Osteoblast (primary cell): ENCODE results near the gene ZNF503. TPM values are rescaled to one million over a fixed set of nuclear protein-coding genes. Genes with fewer than 3 reads are reported as not detected.

Source experiments
- DNase-seq: peaks from one replicate; pipeline ENCODE4 v3.0.0; 2011; ENCODE audit warnings: low spot score, mixed read lengths; ENCODE audit not compliant: insufficient read length; ENCODE audit errors: missing footprints
- H2AFZ ChIP-seq: 2 replicates; pipeline ENCODE4 v1.6.0; 2011; ENCODE audit warnings: mild to moderate bottlenecking, low read length
- H3K27ac ChIP-seq: 2 replicates; pipeline ENCODE4 v1.5.1; 2011; ENCODE audit warnings: mild to moderate bottlenecking, low read depth, low read length, moderate library complexity
- H3K27me3 ChIP-seq: 2 replicates; pipeline ENCODE4 v1.6.0; 2012; ENCODE audit warnings: mild to moderate bottlenecking, control low read depth, inconsistent platforms, low read length, moderate library complexity; ENCODE audit not compliant: insufficient read depth
- H3K36me3 ChIP-seq: 2 replicates; pipeline ENCODE4 v1.5.1; 2011; ENCODE audit warnings: mild to moderate bottlenecking, low read length, control low read depth, moderate library complexity; ENCODE audit not compliant: insufficient read depth
- H3K4me1 ChIP-seq: 2 replicates; pipeline ENCODE4 v1.5.1; 2011; ENCODE audit warnings: mild to moderate bottlenecking, low read length, control low read depth, moderate library complexity; ENCODE audit not compliant: insufficient read depth
- H3K4me2 ChIP-seq: 2 replicates; pipeline ENCODE4 v1.6.0; 2011; ENCODE audit warnings: mild to moderate bottlenecking, low read length; ENCODE audit not compliant: insufficient read depth
- H3K4me3 ChIP-seq: fragments of 200-600 bp; sonication (generic); 3 replicates; pipeline ENCODE4 v1.5.1; 2012; ENCODE audit warnings: mild to moderate bottlenecking, low read length, inconsistent platforms; ENCODE audit not compliant: insufficient read depth
- H3K79me2 ChIP-seq: 2 replicates; pipeline ENCODE4 v1.6.0; 2012; ENCODE audit warnings: mild to moderate bottlenecking, low read length, control low read depth, inconsistent platforms; ENCODE audit not compliant: insufficient read depth
- H3K9me3 ChIP-seq: 2 replicates; pipeline ENCODE4 v1.5.1; 2011; ENCODE audit warnings: low read depth, low read length, control low read depth
- H4K20me1 ChIP-seq: 2 replicates; pipeline ENCODE4 v1.6.0; 2012; ENCODE audit warnings: mild to moderate bottlenecking, low read length, control low read depth; ENCODE audit not compliant: insufficient read depth
- CTCF ChIP-seq: IDR thresholded peaks from 2 replicates; pipeline ENCODE4 v1.5.1; 2011; ENCODE audit warnings: mild to moderate bottlenecking, low read depth, low read length, moderate library complexity; ENCODE audit errors: extremely low read depth
- total RNA-seq: library from RNA; depleted of rRNA; stranded (reverse); fragments of >200 nt; gene quantifications from 2 replicates; pipeline ENCODE4 v1.2.3, GENCODE V29; 2012

The ZNF503 gene
- total RNA-seq, 1 donor, result 18.5 TPM

GRCh38 chr10:75352650-75353049 is 48.9 kb downstream of the ZNF503 start:
- no peaks in the 10 kb centered on the region for H3K36me3 ChIP-seq
- H3K9me3 ChIP-seq, result no peaks in the 10 kb centered on the region
- no peaks in the 10 kb centered on the region for H3K4me1 ChIP-seq
- DNase-seq, result peak; percentile 53
- H4K20me1 ChIP-seq, result no peaks in the 10 kb centered on the region
- H2AFZ ChIP-seq, result no peak overlapping the region
- no peak for TF ChIP-seq CTCF
- no peak overlapping the region for H3K4me3 ChIP-seq
- no peaks in the 10 kb centered on the region for H3K27me3 ChIP-seq
- H3K79me2 ChIP-seq, result no peaks in the 10 kb centered on the region
- no peak overlapping the region for H3K4me2 ChIP-seq
- H3K27ac ChIP-seq, result no peak overlapping the region

- Histone ChIP-seq H3K4me2 (no peak overlapping the region), H3K27ac (no peak overlapping the region)
Observed at GRCh38 chr10:75351637-75352036, 49.9 kb downstream of the ZNF503 start.

GRCh38 chr10:75350791-75351190 is 50.8 kb downstream of the ZNF503 start:
- H3K4me1 ChIP-seq, result no peaks in the 10 kb centered on the region
- H4K20me1 ChIP-seq, result no peaks in the 10 kb centered on the region
- no peaks in the 10 kb centered on the region for H3K36me3 ChIP-seq
- no peak overlapping the region for H3K27ac ChIP-seq
- H2AFZ ChIP-seq, result no peak overlapping the region
- peaks cover 6% of the 10 kb centered on the region for H3K27me3 ChIP-seq
- H3K4me3 ChIP-seq, result no peak overlapping the region
- no peak overlapping the region for H3K4me2 ChIP-seq
- no peaks in the 10 kb centered on the region for H3K9me3 ChIP-seq
- no peak for TF ChIP-seq CTCF
- DNase-seq, result peak; percentile 89
- H3K79me2 ChIP-seq, result no peaks in the 10 kb centered on the region

More at GRCh38 chr10:75351637-75352036, 49.9 kb downstream of the ZNF503 start:
- no peaks in the 10 kb centered on the region for H3K36me3 ChIP-seq
- H4K20me1 ChIP-seq, result no peaks in the 10 kb centered on the region
- H3K79me2 ChIP-seq, result no peaks in the 10 kb centered on the region
- no peak overlapping the region for H2AFZ ChIP-seq
- H3K4me1 ChIP-seq, result no peaks in the 10 kb centered on the region
- no peaks in the 10 kb centered on the region for H3K9me3 ChIP-seq
- peaks cover 4% of the 10 kb centered on the region for H3K27me3 ChIP-seq
- no peak for TF ChIP-seq CTCF
- no peak overlapping the region for H3K4me3 ChIP-seq
- DNase-seq, result no peak

Other genes with a start within 250 kb of the ZNF503 start
- gene VDAC2, start 191.0 kb downstream of the ZNF503 start, total RNA-seq, result 141 and 145 TPM in 2 replicates
- 8.5 and 13.4 TPM in 2 replicates for gene COMTD1, start 165.8 kb downstream of the ZNF503 start, total RNA-seq
- 17.1 and 18.5 TPM in 2 replicates for gene LRMDA, start 29.9 kb upstream of the ZNF503 start, total RNA-seq